Measurements from ENCODE around the gene PLA1A. TPM values are rescaled to one million over a fixed set of nuclear protein-coding genes. Genes with fewer than 3 reads are reported as not detected.

PLA1A gene
- total and polyA plus RNA-seq, 8 donors, result 0.95 to 3.6 (median 1.3) TPM

DNA sequence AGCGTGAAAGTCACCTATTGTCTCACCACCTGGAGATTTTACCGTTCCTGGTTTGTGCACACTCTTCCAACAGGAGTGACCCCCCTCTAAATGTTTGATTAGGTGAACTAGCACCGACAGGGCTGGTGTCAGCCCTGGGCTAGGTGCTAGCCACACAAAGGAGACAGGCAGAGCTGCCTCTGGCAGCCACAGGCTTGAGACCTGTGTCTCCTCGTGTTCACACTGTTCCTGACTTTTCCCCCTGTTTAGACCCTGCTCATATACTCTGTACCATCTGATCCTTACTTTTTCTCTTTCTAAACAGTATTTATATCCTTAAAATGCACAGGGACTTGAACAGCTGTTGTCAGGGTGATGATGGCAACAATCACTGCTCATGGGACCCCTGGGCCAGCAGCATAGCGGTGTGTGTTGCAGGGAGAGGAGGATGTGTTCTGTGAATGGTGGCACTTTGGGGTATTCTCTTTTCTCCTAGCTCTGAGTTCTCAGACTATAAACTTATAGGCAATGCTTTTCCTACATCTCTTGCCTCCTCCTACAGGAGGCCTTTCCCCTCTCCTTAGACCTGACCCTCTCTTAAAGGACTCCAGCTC lies 43.8 kb upstream of the PLA1A start:
- no peak overlapping the region for H3K27ac ChIP-seq
- no peak overlapping the region for H3K4me3 ChIP-seq
- FAIRE-seq, result no peak
- TF ChIP-seq, protein P1, sequence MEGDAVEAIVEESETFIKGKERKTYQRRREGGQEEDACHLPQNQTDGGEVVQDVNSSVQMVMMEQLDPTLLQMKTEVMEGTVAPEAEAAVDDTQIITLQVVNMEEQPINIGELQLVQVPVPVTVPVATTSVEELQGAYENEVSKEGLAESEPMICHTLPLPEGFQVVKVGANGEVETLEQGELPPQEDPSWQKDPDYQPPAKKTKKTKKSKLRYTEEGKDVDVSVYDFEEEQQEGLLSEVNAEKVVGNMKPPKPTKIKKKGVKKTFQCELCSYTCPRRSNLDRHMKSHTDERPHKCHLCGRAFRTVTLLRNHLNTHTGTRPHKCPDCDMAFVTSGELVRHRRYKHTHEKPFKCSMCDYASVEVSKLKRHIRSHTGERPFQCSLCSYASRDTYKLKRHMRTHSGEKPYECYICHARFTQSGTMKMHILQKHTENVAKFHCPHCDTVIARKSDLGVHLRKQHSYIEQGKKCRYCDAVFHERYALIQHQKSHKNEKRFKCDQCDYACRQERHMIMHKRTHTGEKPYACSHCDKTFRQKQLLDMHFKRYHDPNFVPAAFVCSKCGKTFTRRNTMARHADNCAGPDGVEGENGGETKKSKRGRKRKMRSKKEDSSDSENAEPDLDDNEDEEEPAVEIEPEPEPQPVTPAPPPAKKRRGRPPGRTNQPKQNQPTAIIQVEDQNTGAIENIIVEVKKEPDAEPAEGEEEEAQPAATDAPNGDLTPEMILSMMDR (IDR thresholded peaks at IDR 0.05), result no peak
- no peaks in the 10 kb centered on the region for H3K9me3 ChIP-seq
- no peak for DNase-seq
- no peak for ATAC-seq
- no peaks in the 10 kb centered on the region for H3K4me1 ChIP-seq
- intact Hi-C loops (cut with DNase I), result no loop called here
- H3K27me3 ChIP-seq, result no peaks in the 10 kb centered on the region
- no peaks in the 10 kb centered on the region for H3K36me3 ChIP-seq
- WGBS, 2 donors, result 65 to 66% methylated on average over 5 of the region's 5 CpGs

DNA sequence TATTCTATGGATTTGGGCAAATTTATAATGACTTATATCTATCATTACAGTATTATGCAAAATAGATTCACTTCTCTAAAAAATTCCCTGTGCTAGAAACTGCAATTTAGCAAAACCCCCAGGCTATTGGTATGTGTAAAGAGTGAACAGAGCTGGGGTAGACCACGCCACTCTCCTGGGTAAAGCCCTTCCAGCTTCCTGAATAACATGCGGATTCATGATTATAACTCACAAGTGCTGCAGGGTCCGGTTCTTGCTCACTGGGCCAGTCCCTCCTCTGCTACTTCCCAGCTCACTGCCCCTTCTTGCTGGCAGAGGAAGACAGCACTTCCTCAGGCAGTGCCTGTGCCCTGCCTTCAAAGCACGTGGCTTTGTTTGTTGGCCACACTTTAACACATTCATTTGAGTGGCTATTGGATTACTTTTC lies 42.4 kb upstream of the PLA1A start:
- Histone ChIP-seq H3K4me3 (no peak overlapping the region), H3K4me1 (no peaks in the 10 kb centered on the region), H3K9me3 (no peaks in the 10 kb centered on the region), H3K27me3 (no peaks in the 10 kb centered on the region), H3K27ac (no peak overlapping the region), H3K36me3 (no peaks in the 10 kb centered on the region)
- WGBS, 2 donors, result 62 to 78% methylated on average over 4 of the region's 4 CpGs
- DNase-seq (peak in 1 of 6 donors; percentile 21), FAIRE-seq (no peak), ATAC-seq (peak in 2 of 4 donors; percentile 53 to 64)
- intact Hi-C loops (cut with DNase I), result no loop called here
- TF ChIP-seq, protein P1 (IDR thresholded peaks at IDR 0.05), result no peak

DNA sequence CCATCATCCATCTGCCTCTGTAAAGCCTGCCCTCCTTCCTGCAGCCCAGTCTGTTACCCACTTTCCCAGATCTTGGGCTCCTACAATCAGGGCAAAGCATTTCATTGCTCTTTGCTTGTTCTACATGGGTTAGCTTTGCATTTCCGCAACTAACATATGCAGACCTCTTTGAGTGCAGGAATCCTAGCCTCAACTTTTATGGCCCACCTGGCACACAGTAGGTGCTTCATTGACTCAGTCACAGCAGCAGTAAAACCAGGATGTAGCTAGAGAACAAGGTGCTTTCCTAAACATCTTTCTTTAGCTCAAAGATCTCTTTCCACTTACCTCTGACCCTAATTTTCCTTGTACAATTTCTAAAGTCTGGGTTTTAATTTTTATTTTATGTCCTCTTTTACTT lies 41.8 kb upstream of the PLA1A start:
- no peaks in the 10 kb centered on the region for H3K4me1 ChIP-seq
- no peak overlapping the region for H3K27ac ChIP-seq
- TF ChIP-seq, protein P1 (IDR thresholded peaks at IDR 0.05), result no peak
- ATAC-seq (no peak), FAIRE-seq (no peak), DNase-seq (no peak)
- H3K9me3 ChIP-seq, result no peaks in the 10 kb centered on the region
- 95 to 97% methylated on average over 1 of the region's 1 CpG for WGBS, 2 donors
- intact Hi-C loops (cut with DNase I), result no loop called here
- H3K4me3 ChIP-seq, result no peak overlapping the region
- H3K36me3 ChIP-seq, result no peaks in the 10 kb centered on the region
- no peaks in the 10 kb centered on the region for H3K27me3 ChIP-seq

DNA sequence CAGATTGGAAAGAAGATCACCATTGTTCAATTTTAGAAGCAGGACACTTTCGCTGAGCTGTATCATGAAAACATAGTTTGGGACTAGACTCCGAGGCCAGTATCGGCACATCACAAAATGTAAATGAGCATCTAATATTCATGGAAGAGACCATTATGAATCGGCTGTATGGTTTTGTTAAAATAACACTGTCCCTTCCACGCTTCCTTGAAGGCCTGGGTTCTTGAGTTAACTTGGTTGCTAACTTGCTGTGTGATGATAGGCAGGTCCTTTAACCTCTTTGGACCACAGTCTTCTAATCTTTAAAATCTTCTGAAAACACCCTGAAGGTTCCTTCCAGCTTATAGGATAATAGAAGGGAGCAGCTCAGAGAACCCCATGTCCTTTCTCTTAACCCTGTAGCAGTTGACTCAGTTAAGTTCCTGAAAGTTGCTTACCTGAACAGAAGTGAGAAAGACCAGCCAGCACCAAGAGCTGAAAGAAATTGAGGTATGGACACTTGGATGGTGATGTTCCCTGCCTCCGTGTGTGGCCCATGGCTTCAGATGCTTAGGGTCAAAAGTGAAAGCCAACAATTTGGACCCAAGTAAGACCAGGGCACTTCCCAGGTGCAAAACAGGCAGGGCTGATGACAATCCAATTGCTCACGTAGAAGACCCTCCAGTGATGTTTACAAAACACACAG lies 40.4 kb upstream of the PLA1A start:
- intact Hi-C loops (cut with DNase I), result no loop called here
- Histone ChIP-seq H3K27ac (no peak overlapping the region), H3K9me3 (no peaks in the 10 kb centered on the region), H3K36me3 (no peaks in the 10 kb centered on the region), H3K4me3 (no peak overlapping the region), H3K27me3 (no peaks in the 10 kb centered on the region), H3K4me1 (no peaks in the 10 kb centered on the region)
- ATAC-seq, result no peak
- 89 to 91% methylated on average over 7 of the region's 7 CpGs for WGBS, 2 donors
- DNase-seq, result no peak
- TF ChIP-seq, protein P1 (IDR thresholded peaks at IDR 0.05), result no peak
- FAIRE-seq, result no peak

DNA sequence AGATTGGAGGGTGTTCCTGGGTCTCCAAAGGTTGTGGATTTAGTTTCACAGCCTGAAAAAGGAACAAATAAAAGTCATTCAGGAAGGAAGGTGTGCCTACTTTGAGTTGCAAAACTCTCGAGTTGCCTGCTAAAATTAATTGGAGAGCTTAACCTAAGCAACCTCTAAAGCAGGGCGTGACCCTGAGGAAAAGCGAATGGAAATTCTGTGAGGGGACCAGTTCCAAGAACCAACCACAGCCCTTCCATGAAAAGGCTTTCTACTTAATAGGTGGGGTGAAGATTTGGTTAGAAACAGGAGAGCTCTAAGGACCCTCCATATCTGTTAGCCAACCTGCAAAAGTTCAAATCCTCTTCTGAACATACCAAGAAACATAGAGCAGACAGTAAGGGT lies 39.8 kb upstream of the PLA1A start:
- Histone ChIP-seq H3K27me3 (no peaks in the 10 kb centered on the region), H3K36me3 (no peaks in the 10 kb centered on the region), H3K9me3 (no peaks in the 10 kb centered on the region), H3K4me3 (no peak overlapping the region), H3K4me1 (no peaks in the 10 kb centered on the region), H3K27ac (no peak overlapping the region)
- TF ChIP-seq, protein P1 (IDR thresholded peaks at IDR 0.05), result no peak
- no peak for DNase-seq
- ATAC-seq, result no peak
- FAIRE-seq, result no peak
- 70 to 81% methylated on average over 3 of the region's 3 CpGs for WGBS, 2 donors
- intact Hi-C loops (cut with DNase I), result no loop called here
